NCI-H1417 treated with DMSO at 0.1 percent for 48 hours (cell line): ENCODE results near the gene VEZF1.

Experiments used
- DNase-seq: peaks from one replicate; lab custom pipeline; 2025; lab: John Stamatoyannopoulos, UW

Gene VEZF1

GRCh38 chr17:57949649-57950048 is 38.4 kb downstream of the VEZF1 start:
- DNase-seq: no peak

- DNase-seq: no peak
Observed at GRCh38 chr17:57948555-57949420, 39.3 kb downstream of the VEZF1 start.

GRCh38 chr17:57948169-57948554 is 39.9 kb downstream of the VEZF1 start:
- DNase-seq: no peak

- DNase-seq: no peak
Observed at GRCh38 chr17:57947369-57947768, 40.7 kb downstream of the VEZF1 start.

- DNase-seq: no peak
Observed at GRCh38 chr17:57946798-57947358, 41.2 kb downstream of the VEZF1 start.

GRCh38 chr17:57945996-57946797 is 41.9 kb downstream of the VEZF1 start:
- no peak for DNase-seq

- no peak for DNase-seq
Observed at GRCh38 chr17:57944908-57945307, 43.1 kb downstream of the VEZF1 start.

- no peak for DNase-seq
Observed at GRCh38 chr17:57943645-57944044, 44.4 kb downstream of the VEZF1 start.

- no peak for DNase-seq
Observed at GRCh38 chr17:57943140-57943539, 44.9 kb downstream of the VEZF1 start.

GRCh38 chr17:57941384-57942370 is 46.4 kb downstream of the VEZF1 start:
- DNase-seq: no peak

- DNase-seq: no peak
Observed at GRCh38 chr17:57940653-57941329, 47.3 kb downstream of the VEZF1 start.

GRCh38 chr17:57940231-57940630 is 47.8 kb downstream of the VEZF1 start:
- no peak for DNase-seq

- peak; percentile 63 for DNase-seq
Observed at GRCh38 chr17:57939797-57940196, 48.3 kb downstream of the VEZF1 start.

GRCh38 chr17:57938061-57938502 is 50.0 kb downstream of the VEZF1 start:
- DNase-seq: no peak

GRCh38 chr17:57937492-57937891 is 50.6 kb downstream of the VEZF1 start:
- no peak for DNase-seq

- DNase-seq: no peak
Observed at GRCh38 chr17:57935833-57936807, 51.9 kb downstream of the VEZF1 start.

GRCh38 chr17:57931488-57932137 is 56.4 kb downstream of the VEZF1 start:
- no peak for DNase-seq

- DNase-seq: no peak
Observed at GRCh38 chr17:57930239-57930638, 57.8 kb downstream of the VEZF1 start.

- DNase-seq: no peak
Observed at GRCh38 chr17:57929386-57929785, 58.7 kb downstream of the VEZF1 start.
